ENCODE measurements around the gene GLOD4.
"Not testable (repeated sequence)": the region's sequence is repeated elsewhere in the genome, so short reads cannot be mapped to it uniquely, and the experiment has no call there.

GLOD4 gene

GRCh38 chr17:773467-774312 lies 8.4 kb downstream of the GLOD4 start:
- no peak for TF ChIP-seq POLR2A (IDR thresholded peaks at IDR 0.05; ENCODE audit: low read depth, low read length)
- no peak for FAIRE-seq

GRCh38 chr17:773016-773415 lies 9.1 kb downstream of the GLOD4 start:
- no peak for FAIRE-seq
- no peak for TF ChIP-seq POLR2A (IDR thresholded peaks at IDR 0.05; ENCODE audit: low read depth, low read length)

More at GRCh38 chr17:773467-774312, 8.4 kb downstream of the GLOD4 start:
- DNase-seq (ENCODE audit: insufficient read length, low spot score), result no peak

GRCh38 chr17:767076-767475 lies 15.0 kb downstream of the GLOD4 start:
- TF ChIP-seq POLR2A (IDR thresholded peaks at IDR 0.05; ENCODE audit: low read depth, low read length), result no peak
- DNase-seq (ENCODE audit: insufficient read length, low spot score) (no peak), FAIRE-seq (no peak)

More at GRCh38 chr17:773016-773415, 9.1 kb downstream of the GLOD4 start:
- no peak for DNase-seq (ENCODE audit: insufficient read length, low spot score)

GRCh38 chr17:760371-760770 lies 21.7 kb downstream of the GLOD4 start:
- DNase-seq (ENCODE audit: insufficient read length, low spot score) (no peak), FAIRE-seq (no peak)
- no peak for TF ChIP-seq POLR2A (IDR thresholded peaks at IDR 0.05; ENCODE audit: low read depth, low read length)

GRCh38 chr17:759964-760363 lies 22.1 kb downstream of the GLOD4 start:
- DNase-seq (ENCODE audit: insufficient read length, low spot score) (no peak), FAIRE-seq (no peak)
- TF ChIP-seq POLR2A (IDR thresholded peaks at IDR 0.05; ENCODE audit: low read depth, low read length), result no peak

GRCh38 chr17:756010-756567 lies 26.0 kb downstream of the GLOD4 start:
- FAIRE-seq; DNase-seq (ENCODE audit: insufficient read length, low spot score): not testable (repeated sequence)

GRCh38 chr17:755319-755961 lies 26.6 kb downstream of the GLOD4 start:
- not testable (repeated sequence) for FAIRE-seq; DNase-seq (ENCODE audit: insufficient read length, low spot score)

GRCh38 chr17:753418-753817 lies 28.7 kb downstream of the GLOD4 start:
- FAIRE-seq, result no peak
- no peak for TF ChIP-seq POLR2A (IDR thresholded peaks at IDR 0.05; ENCODE audit: low read depth, low read length)
- DNase-seq (ENCODE audit: insufficient read length, low spot score), result no peak

GRCh38 chr17:752620-753219 lies 29.4 kb downstream of the GLOD4 start:
- FAIRE-seq (no peak), DNase-seq (ENCODE audit: insufficient read length, low spot score) (no peak)
- no peak for TF ChIP-seq POLR2A (IDR thresholded peaks at IDR 0.05; ENCODE audit: low read depth, low read length)

- peak; percentile 91 for TF ChIP-seq POLR2A (IDR thresholded peaks at IDR 0.05; ENCODE audit: low read depth, low read length)
- FAIRE-seq, result no peak
Measured at GRCh38 chr17:752002-752619, 30.0 kb downstream of the GLOD4 start, which contains the start of gene GEMIN4. GEMIN4 (minus strand) TSS chr17:752264; CDS start chr17:752142, 122 bp downstream.

GRCh38 chr17:751269-752001 lies 30.6 kb downstream of the GLOD4 start:
- FAIRE-seq (no peak), DNase-seq (ENCODE audit: insufficient read length, low spot score) (peak; percentile 46)
- TF ChIP-seq POLR2A (IDR thresholded peaks at IDR 0.05; ENCODE audit: low read depth, low read length), result no peak

More at GRCh38 chr17:752002-752619, 30.0 kb downstream of the GLOD4 start, which contains the start of gene GEMIN4:
- DNase-seq (ENCODE audit: insufficient read length, low spot score), result peak; percentile 91

GRCh38 chr17:750431-751037 lies 31.5 kb downstream of the GLOD4 start:
- no peak for TF ChIP-seq POLR2A (IDR thresholded peaks at IDR 0.05; ENCODE audit: low read depth, low read length)
- FAIRE-seq (no peak), DNase-seq (ENCODE audit: insufficient read length, low spot score) (no peak)

GRCh38 chr17:749359-749758 lies 32.7 kb downstream of the GLOD4 start:
- not testable (repeated sequence) for DNase-seq (ENCODE audit: insufficient read length, low spot score); FAIRE-seq

- FAIRE-seq; DNase-seq (ENCODE audit: insufficient read length, low spot score): not testable (repeated sequence)
Measured at GRCh38 chr17:748604-749003, 33.5 kb downstream of the GLOD4 start.
